CD4-positive, alpha-beta T cell treated with Interferon alpha-2 for 1 hour (primary cell): ENCODE data around the gene UQCR10.
A peak's percentile ranks its signal among the peaks of the same experiment; 100 is the strongest.

Experiments used
- DNase-seq, 2 donors: peaks; one replicate each; pipeline ENCODE4 v3.0.0-alpha.2; 2020 to 2022

The UQCR10 gene

DNA sequence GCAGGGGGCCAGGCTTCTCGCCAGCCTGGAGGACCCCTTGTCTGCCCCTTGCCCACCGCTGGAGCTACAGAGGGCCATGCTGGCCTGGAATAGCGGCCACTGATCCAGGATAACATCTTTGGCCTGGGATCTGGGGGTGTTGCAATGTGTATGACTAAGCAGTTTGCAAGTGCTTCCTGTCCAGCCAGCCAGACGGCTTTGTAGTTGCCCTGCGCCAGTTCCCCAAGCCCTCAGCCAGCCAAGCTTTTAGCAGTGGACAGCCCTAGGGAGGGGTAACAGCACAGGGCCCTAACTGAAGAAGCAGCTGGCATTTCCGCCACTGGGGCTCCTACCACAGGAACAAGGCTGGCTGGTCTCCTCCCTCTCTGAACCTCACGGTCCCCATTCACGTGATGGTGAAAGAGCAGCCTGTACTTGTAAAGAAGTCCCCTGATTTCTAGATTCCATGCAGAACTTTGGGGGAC lies 32.1 kb downstream of the UQCR10 start:
- peak in 1 of 2 donors; percentile 65 for DNase-seq

- DNase-seq = no peak
Observed at GRCh38 chr22:29801153-29801552, 34.0 kb downstream of the UQCR10 start.

GRCh38 chr22:29801796-29802195 lies 34.6 kb downstream of the UQCR10 start:
- DNase-seq = no peak

- DNase-seq = no peak
Observed at GRCh38 chr22:29803190-29803589, 36.0 kb downstream of the UQCR10 start.

GRCh38 chr22:29804985-29805384 lies 37.8 kb downstream of the UQCR10 start:
- no peak for DNase-seq

- DNase-seq = no peak
Observed at GRCh38 chr22:29806196-29806595, 39.0 kb downstream of the UQCR10 start.

DNA sequence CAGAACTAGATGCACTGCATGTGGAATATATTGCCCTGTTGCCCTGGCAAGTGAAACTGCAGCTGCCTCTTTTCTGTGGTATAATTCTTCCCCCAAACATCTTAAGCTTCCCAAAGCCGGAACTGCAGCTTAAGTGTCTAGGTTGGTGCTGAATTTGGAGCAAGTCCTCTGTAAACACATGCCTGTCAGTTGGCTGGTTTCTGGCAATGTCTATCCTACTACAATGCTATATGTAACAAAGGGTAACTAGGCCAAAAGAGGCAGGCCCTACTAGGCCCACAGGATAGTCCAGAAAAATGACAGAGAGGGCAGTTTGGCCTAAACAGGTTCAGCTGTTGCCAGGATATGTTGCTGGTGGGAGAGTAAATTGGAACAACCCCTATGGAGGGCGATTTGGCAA lies 43.0 kb downstream of the UQCR10 start:
- no peak for DNase-seq

DNA sequence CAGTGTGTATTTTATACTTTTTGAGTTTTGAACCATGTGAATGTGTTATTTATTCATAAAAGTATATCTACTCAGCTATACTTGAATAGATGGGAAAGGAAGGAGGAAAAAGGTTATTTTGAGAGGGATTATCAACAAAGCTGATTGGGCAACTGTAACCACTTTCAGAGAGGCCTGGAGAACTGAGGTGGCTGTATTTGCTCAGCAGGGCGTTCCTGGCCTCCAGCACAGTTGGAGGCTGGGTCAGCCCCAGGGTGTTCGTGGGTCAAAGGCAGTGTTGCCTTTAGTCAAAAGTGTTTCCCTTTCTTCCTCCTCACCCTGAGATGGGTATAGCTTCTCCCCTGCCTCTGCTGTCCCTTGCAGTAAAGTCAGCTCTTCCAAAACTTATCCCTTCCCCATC lies 44.2 kb downstream of the UQCR10 start:
- no peak for DNase-seq

DNA sequence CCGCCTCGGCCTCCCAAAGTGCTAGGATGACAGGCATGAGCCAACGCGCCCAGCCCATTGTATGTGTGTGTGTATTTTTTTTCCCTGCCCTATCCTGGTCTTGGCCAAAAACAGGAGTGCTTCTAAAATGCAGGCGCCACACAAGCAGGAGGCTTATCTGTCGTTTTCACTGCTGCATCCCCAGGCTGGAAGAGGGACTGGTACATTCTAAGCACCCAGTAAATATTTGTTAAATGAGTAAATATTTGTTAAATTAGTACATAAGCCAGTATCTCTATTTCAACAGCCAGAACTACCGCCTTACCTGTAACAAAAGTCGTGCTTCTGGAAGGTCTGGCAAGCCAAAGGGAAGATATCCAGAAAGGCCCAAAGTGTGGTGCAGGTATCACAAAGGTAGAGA lies 46.0 kb downstream of the UQCR10 start:
- no peak for DNase-seq

GRCh38 chr22:29813563-29813962 lies 46.4 kb downstream of the UQCR10 start:
- DNase-seq = no peak

- no peak for DNase-seq
Observed at GRCh38 chr22:29814003-29814402, 46.8 kb downstream of the UQCR10 start.

GRCh38 chr22:29815580-29815979 lies 48.4 kb downstream of the UQCR10 start:
- no peak for DNase-seq

- no peak for DNase-seq
Observed at GRCh38 chr22:29816128-29816527, 49.0 kb downstream of the UQCR10 start.

- DNase-seq = no peak
Observed at GRCh38 chr22:29816539-29816938, 49.4 kb downstream of the UQCR10 start.

DNA sequence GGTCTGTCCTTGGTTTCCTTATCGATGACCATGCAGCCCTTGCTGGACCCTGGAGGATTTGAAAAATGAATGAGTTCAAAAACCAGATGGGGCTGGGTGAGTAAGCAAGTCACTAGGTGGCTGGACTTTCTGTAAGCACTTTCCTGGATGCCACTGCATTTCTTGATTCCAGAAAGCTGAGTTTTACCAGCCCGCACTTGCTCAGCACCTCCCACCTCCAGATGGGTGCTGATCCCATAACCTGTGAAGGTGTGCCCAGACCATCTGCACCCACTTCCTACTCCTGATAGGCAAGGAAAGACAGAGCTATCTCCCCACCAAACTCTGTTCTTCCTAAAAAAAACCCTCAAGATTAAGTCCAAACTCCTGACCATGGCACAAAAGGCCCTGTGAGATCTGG lies 49.8 kb downstream of the UQCR10 start:
- DNase-seq = no peak

GRCh38 chr22:29817724-29818123 lies 50.6 kb downstream of the UQCR10 start:
- DNase-seq = no peak

DNA sequence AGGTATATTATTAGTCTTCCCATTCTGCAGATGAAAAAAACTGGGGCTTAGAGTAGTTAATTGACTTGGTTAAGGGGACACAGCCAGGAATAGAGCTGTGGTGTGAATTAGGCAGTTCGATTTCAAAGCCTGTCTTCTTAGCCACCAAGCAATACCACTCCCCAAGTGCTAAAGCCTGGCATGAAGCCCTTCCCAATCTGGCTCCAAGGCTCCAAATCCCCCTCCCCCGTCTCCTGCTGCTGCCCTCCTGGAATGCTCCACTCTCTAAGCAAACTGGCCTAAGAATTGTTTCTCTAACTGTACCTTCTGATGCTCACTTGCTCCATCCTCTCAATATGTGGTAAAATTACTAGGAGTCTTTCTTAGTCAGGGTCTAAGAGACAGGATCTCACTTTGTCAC lies 52.3 kb downstream of the UQCR10 start:
- no peak for DNase-seq
